ENCODE measurements around the gene NDUFV2. TPM values are rescaled to one million over a fixed set of nuclear protein-coding genes. Genes with fewer than 3 reads are reported as not detected.

NDUFV2 gene
- total and polyA plus RNA-seq, 2 donors (not counting 3 experiments of a cell fraction or from before 2014, with no cell fraction given) = 65.7 to 152 TPM

- TF ChIP-seq GATA2 (IDR thresholded peaks at IDR 0.05; ENCODE audit: insufficient read depth, insufficient read length, low read depth, low read length) (no peak), CTCF (IDR thresholded peaks at IDR 0.05; ENCODE audit: extremely low read depth in 1 of 2, insufficient read depth in 1 of 2, low read depth in 1 of 2, low read length in 2 of 2) (no peak), MYC (IDR thresholded peaks at IDR 0.05; ENCODE audit: low read depth, low read length) (no peak), EZH2 (IDR thresholded peaks at IDR 0.05; ENCODE audit: borderline replicate concordance, low read depth, low read length, severe bottlenecking) (no peak), POLR2A (IDR thresholded peaks at IDR 0.05; ENCODE audit: low read depth, low read length) (no peak)
- H3K9ac ChIP-seq (replicated peaks; ENCODE audit: extremely low read depth, insufficient read depth, low read length) = no peak overlapping the region
- no peaks in the 10 kb centered on the region for H3K79me2 ChIP-seq (ENCODE audit: control insufficient read depth, insufficient read depth, low read length)
- intact Hi-C loops (cut with micrococcal nuclease) (no loop called here), dilution Hi-C loops (cut with MboI; ENCODE audit: extremely low pct_ligation_motif_present, low sequenced_read_pairs) (no loop called here)
- no TSS peak for BruUV-seq (replicated peaks)
- no peak overlapping the region for H3K4me3 ChIP-seq (replicated peaks in 1 of 3; ENCODE audit: insufficient read depth in 1 of 3, low read depth in 1 of 3, low read length in 3 of 3)
- H4K20me1 ChIP-seq (replicated peaks; ENCODE audit: control insufficient read depth, extremely low read depth, insufficient read depth, low read length) = no peaks in the 10 kb centered on the region
- no peaks in the 10 kb centered on the region for H3K4me1 ChIP-seq (ENCODE audit: control insufficient read depth, extremely low read depth, insufficient read depth, low read length)
- H3K9me1 ChIP-seq (replicated peaks; ENCODE audit: control insufficient read depth, extremely low read depth, insufficient read depth, low read length) = no peaks in the 10 kb centered on the region
- H3K9me3 ChIP-seq (replicated peaks; ENCODE audit: control insufficient read depth, insufficient read depth, low read length) = no peaks in the 10 kb centered on the region
- H3K27me3 ChIP-seq (ENCODE audit: control insufficient read depth in 2 of 2, insufficient read depth in 2 of 2, low read length in 2 of 2) = no peaks in the 10 kb centered on the region
- H2AFZ ChIP-seq (ENCODE audit: low read depth, low read length) = no peak overlapping the region
- POLR2A ChIA-PET = no interaction called here
- DNase-seq (ENCODE audit: low read depth, low spot score) = no peak
- CTCF ChIA-PET = interaction anchor here (1.1 kb wide), 1 partner anchor 73 kb away, joined by 4 read pairs; no protein-coding TSS in a partner anchor
- no peak overlapping the region for H3K27ac ChIP-seq (ENCODE audit: insufficient read depth, low read depth, low read length)
- no peak for FAIRE-seq
- no peak overlapping the region for H3K4me2 ChIP-seq (ENCODE audit: insufficient read depth, low read length)
- no peaks in the 10 kb centered on the region for H3K36me3 ChIP-seq (ENCODE audit: control insufficient read depth in 2 of 2, extremely low read depth in 1 of 2, insufficient read depth in 2 of 2, low read length in 2 of 2)
Measured at GRCh38 chr18:9062418-9062751, 40.1 kb upstream of the NDUFV2 start.

- Histone ChIP-seq H3K4me3 (replicated peaks in 1 of 3; ENCODE audit: insufficient read depth in 1 of 3, low read depth in 1 of 3, low read length in 3 of 3) (no peak overlapping the region), H2AFZ (ENCODE audit: low read depth, low read length) (no peak overlapping the region), H3K79me2 (ENCODE audit: control insufficient read depth, insufficient read depth, low read length) (no peaks in the 10 kb centered on the region), H3K9ac (replicated peaks; ENCODE audit: extremely low read depth, insufficient read depth, low read length) (no peak overlapping the region), H4K20me1 (replicated peaks; ENCODE audit: control insufficient read depth, extremely low read depth, insufficient read depth, low read length) (no peaks in the 10 kb centered on the region), H3K27me3 (ENCODE audit: control insufficient read depth in 2 of 2, insufficient read depth in 2 of 2, low read length in 2 of 2) (no peaks in the 10 kb centered on the region), H3K4me1 (ENCODE audit: control insufficient read depth, extremely low read depth, insufficient read depth, low read length) (no peaks in the 10 kb centered on the region), H3K36me3 (ENCODE audit: control insufficient read depth in 2 of 2, extremely low read depth in 1 of 2, insufficient read depth in 2 of 2, low read length in 2 of 2) (no peaks in the 10 kb centered on the region), H3K9me1 (replicated peaks; ENCODE audit: control insufficient read depth, extremely low read depth, insufficient read depth, low read length) (no peaks in the 10 kb centered on the region), H3K9me3 (replicated peaks; ENCODE audit: control insufficient read depth, insufficient read depth, low read length) (no peaks in the 10 kb centered on the region), H3K4me2 (ENCODE audit: insufficient read depth, low read length) (no peak overlapping the region), H3K27ac (ENCODE audit: insufficient read depth, low read depth, low read length) (no peak overlapping the region)
- ChIA-PET CTCF (interaction anchor here (0.7 to 1.2 kb wide), 7 partner anchors 10 to 596 kb away, joined by 3 read pairs; no protein-coding TSS in a partner anchor), POLR2A (no interaction called here)
- TF ChIP-seq CTCF (IDR thresholded peaks at IDR 0.05; ENCODE audit: extremely low read depth in 1 of 2, insufficient read depth in 1 of 2, low read depth in 1 of 2, low read length in 2 of 2) (no peak), MAX (IDR thresholded peaks at IDR 0.05; ENCODE audit: insufficient read depth, insufficient read length) (no peak), FOS (IDR thresholded peaks at IDR 0.05; ENCODE audit: borderline replicate concordance, insufficient read depth, low read length) (no peak), EZH2 (IDR thresholded peaks at IDR 0.05; ENCODE audit: borderline replicate concordance, low read depth, low read length, severe bottlenecking) (no peak), JUN (IDR thresholded peaks at IDR 0.05; ENCODE audit: borderline replicate concordance, insufficient read depth, insufficient read length, low read depth) (no peak), MYC (IDR thresholded peaks at IDR 0.05; ENCODE audit: low read depth, low read length) (no peak), GATA2 (IDR thresholded peaks at IDR 0.05; ENCODE audit: insufficient read depth, insufficient read length, low read depth, low read length) (no peak), POLR2A (IDR thresholded peaks at IDR 0.05; ENCODE audit: low read depth, low read length) (no peak), POLR2AphosphoS5 (IDR thresholded peaks at IDR 0.05; ENCODE audit: insufficient read depth, low read depth, low read length) (no peak)
- FAIRE-seq (no peak), DNase-seq (ENCODE audit: low read depth, low spot score) (no peak)
- no TSS peak for BruUV-seq (replicated peaks)
- dilution Hi-C loops (cut with MboI; ENCODE audit: extremely low pct_ligation_motif_present, low sequenced_read_pairs) (no loop called here), intact Hi-C loops (cut with micrococcal nuclease) (no loop called here)
Measured at GRCh38 chr18:9065864-9066263, 36.6 kb upstream of the NDUFV2 start.

Measured in endothelial cell of umbilical vein (primary cell).